ENCODE measurements around the gene EHHADH.

Gene EHHADH

GRCh38 chr3:185187391-185187790 lies 66.5 kb downstream of the EHHADH start:
- no peak for DNase-seq

DNA sequence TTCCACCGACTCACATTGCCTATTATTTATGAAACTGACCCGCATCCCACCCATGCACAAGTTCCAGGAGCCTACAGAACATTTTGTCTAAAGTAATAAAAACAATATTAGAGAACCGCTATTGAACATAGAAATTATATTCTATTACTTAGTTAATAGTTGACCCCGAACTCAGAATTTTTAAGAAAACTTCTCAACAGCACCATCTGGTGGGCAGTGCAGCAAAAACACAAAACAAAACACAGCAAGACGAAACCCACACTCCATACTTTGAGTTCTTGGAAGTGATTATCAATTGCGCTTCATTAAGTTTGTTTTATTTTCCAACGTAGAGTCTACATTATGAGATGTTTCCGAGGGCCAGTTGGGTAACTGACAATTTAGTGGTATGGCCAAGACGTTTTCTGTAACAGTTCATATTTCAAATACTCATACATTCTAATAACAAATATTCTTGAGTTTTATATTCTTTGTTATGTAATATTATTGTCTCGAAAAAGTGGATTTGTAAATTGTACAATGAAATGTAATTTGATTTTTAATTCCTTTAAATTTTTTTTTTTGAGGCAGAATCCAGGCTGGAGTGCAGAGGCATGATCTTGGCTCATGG lies 77.0 kb downstream of the EHHADH start:
- DNase-seq = no peak

GRCh38 chr3:185175370-185175987 lies 78.4 kb downstream of the EHHADH start:
- DNase-seq = no peak

GRCh38 chr3:185172086-185173049 lies 81.5 kb downstream of the EHHADH start:
- no peak for DNase-seq

DNA sequence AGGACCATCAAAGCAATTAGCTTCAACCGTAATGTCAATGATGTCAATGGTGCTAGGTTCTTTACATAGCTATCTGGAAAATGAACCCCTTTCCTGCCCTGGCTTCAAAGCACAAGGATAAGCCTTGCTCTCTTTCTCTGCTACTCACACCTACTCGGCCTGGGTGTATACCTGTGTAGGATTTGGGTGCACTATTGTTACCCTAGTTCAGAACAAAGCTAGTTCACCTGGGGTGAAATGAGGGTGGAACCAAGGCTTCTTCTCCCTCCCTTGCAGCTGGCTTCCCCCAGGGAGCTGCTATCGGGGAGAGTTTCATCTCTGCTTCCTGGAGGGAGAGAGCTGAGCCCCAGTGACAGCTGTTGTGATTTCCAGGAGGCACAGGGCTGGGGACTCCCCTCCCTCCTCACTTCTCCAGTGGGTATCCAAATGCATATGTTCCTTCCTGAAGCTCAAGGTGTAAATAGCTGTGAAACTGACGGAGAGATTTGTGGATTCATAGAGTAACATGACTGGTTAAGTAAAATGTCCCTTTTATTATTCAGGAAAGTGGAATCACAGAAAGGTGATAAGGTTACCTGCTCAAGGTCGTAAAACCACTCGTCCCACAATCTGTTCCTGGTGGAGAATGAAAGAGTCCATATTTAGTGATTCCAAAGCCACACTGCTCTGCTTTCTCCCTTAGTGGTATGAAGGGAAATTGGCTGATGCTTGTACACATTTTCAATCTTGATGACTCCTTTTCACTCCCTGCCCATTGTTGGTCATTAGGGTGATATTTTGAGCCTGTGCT lies 89.2 kb downstream of the EHHADH start:
- DNase-seq = no peak

DNA sequence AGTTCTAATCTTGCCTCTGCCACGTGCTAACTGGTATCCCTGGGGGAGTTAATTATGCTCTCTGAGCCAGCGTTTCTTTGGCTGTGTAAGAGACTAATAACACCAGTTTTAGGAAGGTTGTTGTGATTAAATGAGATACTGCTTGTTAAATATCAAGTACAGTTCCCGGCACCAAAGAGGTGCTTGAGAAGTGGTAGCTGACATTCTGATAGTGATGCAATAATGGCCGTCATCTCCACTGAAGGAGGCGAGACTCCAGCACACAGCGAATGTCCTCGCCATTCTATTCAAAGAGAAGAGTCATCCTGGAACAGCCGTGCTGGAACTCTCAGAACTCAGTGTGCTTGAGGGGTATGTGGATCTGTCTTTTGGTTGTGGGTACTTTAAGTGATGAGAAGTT lies 91.2 kb downstream of the EHHADH start:
- DNase-seq = no peak

DNA sequence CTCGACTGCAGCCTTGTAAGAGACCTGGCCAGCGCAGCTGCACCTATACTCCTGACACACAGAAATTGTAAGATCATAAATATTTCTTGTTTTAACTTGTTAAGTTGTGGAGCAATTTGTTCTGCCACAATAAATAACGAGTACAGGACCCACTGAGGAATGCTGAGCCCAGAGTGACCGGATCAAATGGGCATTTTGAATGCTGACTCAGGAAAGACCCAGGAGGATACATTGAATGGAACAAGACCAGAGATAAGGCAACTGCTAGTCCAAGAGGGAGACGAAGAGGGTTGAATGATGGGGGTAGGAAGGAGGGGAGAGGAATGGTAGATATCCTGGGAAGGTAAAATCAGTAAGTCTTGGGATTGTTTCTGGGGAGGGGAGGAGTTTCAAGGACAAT lies 92.1 kb downstream of the EHHADH start:
- DNase-seq = no peak

- DNase-seq = no peak
Measured at GRCh38 chr3:185157347-185157746, 96.5 kb downstream of the EHHADH start.

GRCh38 chr3:185155678-185156077 lies 98.2 kb downstream of the EHHADH start:
- DNase-seq = no peak

DNA sequence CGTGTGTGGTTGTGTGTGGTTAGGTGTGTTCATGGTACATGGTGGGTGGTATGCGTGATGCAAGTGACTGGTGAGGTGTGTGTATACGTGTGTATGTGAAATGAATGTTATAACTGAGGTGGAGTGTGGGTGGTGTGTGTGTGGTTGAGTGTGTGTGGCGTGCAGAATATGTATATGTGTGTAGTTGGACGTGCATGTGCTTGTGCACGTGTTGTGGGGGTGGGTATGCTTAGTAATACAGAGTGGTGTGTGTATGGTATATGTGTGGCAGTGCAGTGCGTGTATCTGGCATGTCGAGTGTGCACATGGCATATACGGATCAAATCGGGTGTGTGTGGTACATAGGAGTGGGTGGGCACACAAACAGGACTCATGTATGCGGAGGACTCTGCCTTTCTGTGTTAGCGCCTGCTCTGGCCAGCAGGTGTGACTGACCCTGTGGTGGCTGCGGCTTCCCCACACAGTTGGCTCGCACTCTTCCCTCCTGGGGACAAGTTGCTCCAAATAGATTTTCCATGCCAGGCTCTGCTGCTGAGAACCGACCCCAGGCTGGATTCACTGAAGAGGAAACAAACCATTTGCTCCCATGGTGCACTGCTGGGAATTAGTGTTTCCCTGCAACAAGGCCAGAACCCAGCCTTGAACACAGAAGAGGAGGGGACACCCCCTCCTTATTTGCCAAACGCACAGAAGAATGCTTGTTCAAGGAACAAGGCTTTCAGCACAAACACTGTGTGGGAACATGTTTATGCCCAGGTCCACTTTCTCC lies 99.8 kb downstream of the EHHADH start:
- DNase-seq = no peak

- no peak for DNase-seq
Measured at GRCh38 chr3:185153171-185153771, 100.6 kb downstream of the EHHADH start.

- DNase-seq = no peak
Measured at GRCh38 chr3:185152410-185153170, 101.3 kb downstream of the EHHADH start, which contains the start of gene C3orf70. Gene C3orf70 (minus strand): TSS chr3:185153060. CDS start chr3:185152823, 237 bp downstream.

- no peak for DNase-seq
Measured at GRCh38 chr3:185151964-185152409, 101.9 kb downstream of the EHHADH start.

- DNase-seq = no peak
Measured at GRCh38 chr3:185151101-185151963, 102.5 kb downstream of the EHHADH start.

GRCh38 chr3:185150561-185150960 lies 103.3 kb downstream of the EHHADH start:
- DNase-seq = no peak

GRCh38 chr3:185149591-185149990 lies 104.3 kb downstream of the EHHADH start:
- no peak for DNase-seq

GRCh38 chr3:185145511-185145910 lies 108.3 kb downstream of the EHHADH start:
- DNase-seq = no peak

GRCh38 chr3:185144784-185145183 lies 109.1 kb downstream of the EHHADH start:
- DNase-seq = no peak
